A549 (cell line): ENCODE data around the gene MCTP1. TPM values are rescaled to one million over a fixed set of nuclear protein-coding genes. Genes with fewer than 3 reads are reported as not detected.

Experiments
- ATAC-seq, 2 experiments: fragments of 200-7000 bp in 1 of 2; fragments of >200 bp in 1 of 2; cut with Nextera tagmentation in 1 of 2; cut with Tn5 transposase in 1 of 2; 3 replicates each; pipeline versions ENCODE4 v1.8.0 to v1.9.1; 2018 to 2020; ENCODE audit warnings: mild to moderate bottlenecking in 1 of 2, moderate library complexity in 1 of 2
- CTCF ChIA-PET: fragments of 300-600 bp; sonication (Branson Sonifier 250); formaldehyde crosslinking; extraction: SDS; loops from one replicate; lab custom pipeline; 2021; ENCODE audit warnings: antibody characterized with exemption, inconsistent platforms; lab: Yijun Ruan, JAX
- POLR2A ChIA-PET: fragments of 350-600 bp; formaldehyde crosslinking; extraction: SDS; loops from one replicate; lab custom pipeline; 2021; ENCODE audit warnings: antibody characterized with exemption, inconsistent platforms; lab: Yijun Ruan, JAX
- DNase-seq, 2 experiments: peaks; one replicate each; pipeline versions ENCODE4 v3.0.0 to v3.0.0-alpha.2; 2011 to 2016; ENCODE audit warnings: low read depth in 1 of 2, low spot score in 1 of 2
- FAIRE-seq: peaks from 2 replicates; lab custom pipeline; 2011; peaks lifted over from hg19 to GRCh38; lab: Jason Lieb, UNC
- H3K27ac ChIP-seq, 2 experiments: fragments of >200 bp; sonication (Bioruptor Twin); formaldehyde crosslinking; 3 replicates each; pipeline ENCODE4 v1.5.1; 2016 to 2017
- H3K4me1 ChIP-seq: fragments of >200 bp; sonication (Bioruptor Twin); formaldehyde crosslinking; 3 replicates; pipeline ENCODE4 v1.6.1; 2016
- H3K4me2 ChIP-seq: fragments of >200 bp; sonication (Bioruptor Twin); formaldehyde crosslinking; 3 replicates; pipeline ENCODE4 v1.6.1; 2016
- H3K4me3 ChIP-seq: fragments of >200 bp; sonication (Bioruptor Twin); formaldehyde crosslinking; 3 replicates; pipeline ENCODE4 v1.5.1; 2016
- H3K9me3 ChIP-seq: fragments of >200 bp; sonication (Bioruptor Twin); formaldehyde crosslinking; 3 replicates; pipeline ENCODE4 v1.6.1; 2016
- ATOH8 ChIP-seq: fragments of 250-450 bp; sonication (Bioruptor Pico); IDR thresholded peaks from 2 replicates; pipeline ENCODE4 v1.5.0; 2020; ENCODE audit warnings: low read depth, mild to moderate bottlenecking, moderate library complexity
- CBX2 ChIP-seq: fragments of 200-600 bp; sonication (generic); IDR thresholded peaks from 2 replicates; pipeline ENCODE4 v1.6.1; 2016; ENCODE audit warnings: low read depth, mild to moderate bottlenecking, borderline replicate concordance
- CBX8 ChIP-seq: fragments of 200-600 bp; sonication (generic); IDR thresholded peaks from 2 replicates; pipeline ENCODE4 v1.6.1; 2016
- CEBPB ChIP-seq, 2 experiments: fragments of >200 bp in 1 of 2; sonication (Bioruptor Twin) in 1 of 2; formaldehyde crosslinking in 1 of 2; IDR thresholded peaks; 2 replicates each; pipeline ENCODE4 v1.6.1; 2012 to 2016
- CHD2 ChIP-seq: fragments of 150-350 bp; IDR thresholded peaks from 2 replicates; pipeline ENCODE4 v1.6.1; 2014; ENCODE audit warnings: low read length; ENCODE audit not compliant: partially characterized antibody
- FOSL2 ChIP-seq, 2 experiments: fragments of 450-650 bp in 1 of 2; fragments of >200 bp in 1 of 2; sonication (Bioruptor Twin) in 1 of 2; formaldehyde crosslinking; IDR thresholded peaks; 2 replicates each; pipeline versions ENCODE4 v1.5.0 to v1.6.1; 2016 to 2020; ENCODE audit warnings: mild to moderate bottlenecking in 1 of 2, moderate library complexity in 1 of 2
- GATA3 ChIP-seq: IDR thresholded peaks from 2 replicates; pipeline ENCODE4 v1.6.1; 2012; ENCODE audit warnings: borderline replicate concordance
- HEYL ChIP-seq: fragments of 250-450 bp; sonication (Bioruptor Pico); IDR thresholded peaks from 2 replicates; pipeline ENCODE4 v1.8.0; 2021; ENCODE audit warnings: mild to moderate bottlenecking, moderate library complexity
- HOXA7 ChIP-seq: fragments of 250-450 bp; sonication (Bioruptor Pico); IDR thresholded peaks from 2 replicates; pipeline ENCODE4 v1.5.0; 2020; ENCODE audit warnings: mild to moderate bottlenecking, moderate library complexity
- JUN ChIP-seq, 2 experiments: fragments of >200 bp; sonication (Bioruptor Twin); formaldehyde crosslinking; IDR thresholded peaks; 2 replicates in 1 of 2; 3 replicates in 1 of 2; pipeline ENCODE4 v1.6.1; 2016 to 2017
- JUNB ChIP-seq: fragments of >200 bp; sonication (Bioruptor Twin); formaldehyde crosslinking; IDR thresholded peaks from 2 replicates; pipeline ENCODE4 v1.6.1; 2016
- KDM1A ChIP-seq: fragments of 200-600 bp; sonication (generic); IDR thresholded peaks from 2 replicates; pipeline ENCODE4 v1.6.1; 2016; ENCODE audit warnings: low read depth, mild to moderate bottlenecking
- KDM5A ChIP-seq: fragments of 200-600 bp; sonication (generic); IDR thresholded peaks from 2 replicates; pipeline ENCODE4 v1.6.1; 2016; ENCODE audit warnings: antibody characterized with exemption, mild to moderate bottlenecking
- MAFK ChIP-seq: fragments of 450-650 bp; IDR thresholded peaks from 2 replicates; pipeline ENCODE4 v1.6.1; 2014; ENCODE audit not compliant: partially characterized antibody
- MAX ChIP-seq: IDR thresholded peaks from 2 replicates; pipeline ENCODE4 v1.6.1; 2012
- NFE2L2 ChIP-seq: fragments of 150-350 bp; conservative IDR thresholded peaks from 2 replicates; pipeline ENCODE4 v1.6.1; 2014; ENCODE audit warnings: low read length
- RCOR1 ChIP-seq: fragments of 150-350 bp; IDR thresholded peaks from 2 replicates; pipeline ENCODE4 v1.6.1; 2014; ENCODE audit warnings: antibody characterized with exemption, low read length, low read depth
- RFX5 ChIP-seq: fragments of 450-650 bp; IDR thresholded peaks from 2 replicates; pipeline ENCODE4 v1.7.1; 2014; ENCODE audit warnings: antibody characterized with exemption, mild to moderate bottlenecking, moderate library complexity
- ZSCAN20 ChIP-seq: fragments of 250-450 bp; sonication (Bioruptor Pico); IDR thresholded peaks from 2 replicates; pipeline ENCODE4 v1.8.0; 2022; ENCODE audit warnings: mild to moderate bottlenecking, moderate library complexity
- WGBS: methylation state at CpG from one replicate; pipeline ENCODE4 v1.1.6; 2017; ENCODE audit errors: missing lambda C conversion rate; 5-methylcytosine and 5-hydroxymethylcytosine counted together
- polyA plus RNA-seq, 4 experiments: library from polyadenylated mRNA; depleted of rRNA in 3 of 4; stranded (reverse); fragments of >200 nt; fragmentation: RNase III in 1 of 4; extraction: RNeasy Plus Mini Kit Qiagen cat#74134 plus additional on column Dnase treatment in 1 of 4; gene quantifications; 2 replicates in 3 of 4; 3 replicates in 1 of 4; pipeline ENCODE4 v1.2.3, GENCODE V29; 2011 to 2017

MCTP1 gene
- polyA plus RNA-seq, 2 of the 4 experiments (the other 2 are of a cell fraction) = 5.4 to 6.9 TPM

- 82% methylated on average over 6 of the region's 6 CpGs for WGBS
- FAIRE-seq = no peak
- Histone ChIP-seq H3K4me2 (no peak overlapping the region), H3K9me3 (no peaks in the 10 kb centered on the region), H3K27ac (no peak overlapping the region), H3K4me1 (peaks cover 26% of the 10 kb centered on the region), H3K4me3 (no peak overlapping the region)
- TF ChIP-seq KDM1A = no peak
- no peak for TF ChIP-seq RFX5
- POLR2A ChIA-PET = no interaction called here
- no peak for ATAC-seq
- CTCF ChIA-PET = interaction anchor here (0.6 kb wide), 1 partner anchor 421 kb away, joined by 3 read pairs; no protein-coding TSS in a partner anchor
- no peak for DNase-seq
These were observed 197.7 kb downstream of the MCTP1 start for GRCh38 chr5:95086927-95087815.

- POLR2A ChIA-PET = no interaction called here
- DNase-seq = peak in 1 of 2 experiments; percentile 11
These were observed 200.1 kb downstream of the MCTP1 start for GRCh38 chr5:95084757-95085156.

GRCh38 chr5:95083606-95084005, 201.3 kb downstream of the MCTP1 start:
- ChIA-PET POLR2A (interaction anchor here (0.6 kb wide), 1 partner anchor 93 kb away, joined by 4 read pairs; no protein-coding TSS in a partner anchor), CTCF (no interaction called here)
- Histone ChIP-seq H3K9me3 (no peaks in the 10 kb centered on the region), H3K4me3 (no peak overlapping the region), H3K27ac (no peak overlapping the region), H3K4me1 (peaks cover 40% of the 10 kb centered on the region), H3K4me2 (peak overlapping the region; percentile 10; the same call in 1 of the 3 replicates)
- DNase-seq (no peak), ATAC-seq (no peak), FAIRE-seq (peak; percentile 70)
- 66% methylated on average over 3 of the region's 3 CpGs for whole genome bisulfite sequencing
- TF ChIP-seq RCOR1 (no peak), CBX8 (no peak)

More at GRCh38 chr5:95084757-95085156, 200.1 kb downstream of the MCTP1 start:
- Histone ChIP-seq H3K9me3 (no peaks in the 10 kb centered on the region), H3K4me1 (peaks cover 39% of the 10 kb centered on the region), H3K4me3 (no peak overlapping the region), H3K27ac (no peak overlapping the region), H3K4me2 (peak overlapping the region; percentile 43)
- CTCF ChIA-PET = interaction anchor here (0.7 kb wide), 1 partner anchor 1423 kb away, joined by 3 read pairs; no protein-coding TSS in a partner anchor
- FAIRE-seq (no peak), ATAC-seq (peak in 1 of 2 experiments; percentile 58; a peak in 3 of 6 replicates)
- TF ChIP-seq RFX5 (no peak), JUNB (peak; percentile 40; the same call in 1 of the 2 replicates), ZSCAN20 (CRISPR knock-in tag) (no peak), CEBPB (IDR thresholded peaks at IDR 0.05) (peak in 1 of 2 experiments; percentile 49; a peak in 2 of 4 replicates), FOSL2 (IDR thresholded peaks at IDR 0.05) (no peak), FOSL2 (CRISPR knock-in tag; IDR thresholded peaks at IDR 0.05) (peak; percentile 53), HEYL (CRISPR knock-in tag) (no peak)

- H3K27ac ChIP-seq = peak overlapping the region; percentile 57 to 69; a peak in 5 of 6 replicates
- CTCF ChIA-PET = no interaction called here
- ATAC-seq (peak; percentile 54 to 58; a peak in 5 of 6 replicates), DNase-seq (peak in 1 of 2 experiments; percentile 10), FAIRE-seq (no peak)
- peaks cover 40% of the 10 kb centered on the region for H3K4me1 ChIP-seq
- 7% methylated on average over 3 of the region's 3 CpGs for WGBS
- no peaks in the 10 kb centered on the region for H3K9me3 ChIP-seq
- TF ChIP-seq CHD2 (no peak), JUN (IDR thresholded peaks at IDR 0.05) (no peak), ATOH8 (CRISPR knock-in tag) (no peak), MAFK (no peak), JUNB (no peak), FOSL2 (IDR thresholded peaks at IDR 0.05) (no peak), FOSL2 (CRISPR knock-in tag; IDR thresholded peaks at IDR 0.05) (no peak), CBX2 (no peak), MAX (no peak), ZSCAN20 (CRISPR knock-in tag) (no peak), GATA3 (no peak), KDM5A (no peak), HOXA7 (CRISPR knock-in tag) (no peak), NFE2L2 (no peak)
- H3K4me2 ChIP-seq = peak overlapping the region; percentile 82
- POLR2A ChIA-PET = interaction anchor here (0.6 to 1.0 kb wide), 2 partner anchors 12 to 694 kb away, joined by 3 to 4 read pairs; no protein-coding TSS in a partner anchor
- H3K4me3 ChIP-seq = peak overlapping the region; percentile 48; the same call in 2 of the 3 replicates
These were observed 202.9 kb downstream of the MCTP1 start for GRCh38 chr5:95081982-95082381.
